HepG2 (cell line): Measurements from ENCODE around the gene SGSM1. TPM values are rescaled to one million over a fixed set of nuclear protein-coding genes. Genes with fewer than 3 reads are reported as not detected.

Source experiments
- ATAC-seq: fragments of 200-7000 bp; cut with Tn5 transposase; 3 replicates; pipeline ENCODE4 v1.9.1; 2020; ENCODE audit warnings: mild to moderate bottlenecking, moderate library complexity
- BruUV-seq: library from RNA; stranded (reverse); fragments of 400-500 nt; replicated peaks from 2 replicates; lab custom pipeline; 2021; lab: Mats Ljungman, UMichigan
- CTCF ChIA-PET: fragments of 300-600 bp; formaldehyde crosslinking; extraction: SDS; loops from one replicate; lab custom pipeline; 2021; ENCODE audit warnings: low total read pairs, inconsistent platforms, low intra/inter-chr PET ratio; lab: Yijun Ruan, JAX
- POLR2A ChIA-PET: fragments of 350-600 bp; sonication (Branson Sonifier 250); formaldehyde crosslinking; loops from one replicate; lab custom pipeline; 2020; ENCODE audit warnings: antibody characterized with exemption, inconsistent platforms; lab: Yijun Ruan, JAX
- DNase-seq: peaks from one replicate; pipeline ENCODE4 v3.0.0-alpha.2; 2015; ENCODE audit warnings: low spot score
- FAIRE-seq: peaks from 3 replicates; lab custom pipeline; 2011; peaks lifted over from hg19 to GRCh38; lab: Jason Lieb, UNC
- H2AFZ ChIP-seq: one replicate; pipeline ENCODE4 v1.6.1; 2011; ENCODE audit warnings: low read length, inconsistent platforms
- H3K27ac ChIP-seq: fragments of 300-600 bp; 3 replicates; pipeline ENCODE4 v1.8.0; 2011; ENCODE audit warnings: mixed run types, mild to moderate bottlenecking, mixed read lengths, low read length, inconsistent platforms; ENCODE audit not compliant: insufficient read depth; ENCODE audit errors: extremely low read length
- H3K27me3 ChIP-seq, 2 experiments: fragments of 200-600 bp in 1 of 2; 2 replicates in 1 of 2; 3 replicates in 1 of 2; pipeline versions ENCODE4 v1.6.0 to v1.8.0; 2011; ENCODE audit warnings: low read length in 2 of 2, mild to moderate bottlenecking in 2 of 2, moderate library complexity in 2 of 2, inconsistent platforms in 1 of 2; ENCODE audit not compliant: insufficient read depth in 2 of 2, control insufficient read depth in 1 of 2
- H3K36me3 ChIP-seq, 2 experiments: fragments of 200-600 bp in 1 of 2; replicated peaks in 1 of 2; 2 replicates in 1 of 2; 3 replicates in 1 of 2; pipeline versions ENCODE4 v1.5.1 to v1.8.0; 2011; ENCODE audit warnings: low read length in 2 of 2, inconsistent platforms in 1 of 2; ENCODE audit not compliant: insufficient read depth in 2 of 2, control insufficient read depth in 1 of 2
- H3K4me1 ChIP-seq: 2 replicates; pipeline ENCODE4 v1.5.1; 2012; ENCODE audit warnings: low read length, inconsistent platforms; ENCODE audit not compliant: insufficient read depth
- H3K4me2 ChIP-seq: 2 replicates; pipeline ENCODE4 v1.6.0; 2011; ENCODE audit warnings: low read depth, low read length, inconsistent platforms
- H3K4me3 ChIP-seq, 3 experiments: fragments of 200-600 bp in 1 of 3; sonication (generic), shearing (Covaris generic) in 1 of 3; replicated peaks in 1 of 3; 2 replicates each; pipeline ENCODE4 v1.5.1; 2011 to 2016; ENCODE audit warnings: low read length in 3 of 3, inconsistent platforms in 2 of 3, low read depth in 2 of 3, mild to moderate bottlenecking in 2 of 3, control low read depth in 1 of 3, mixed read lengths in 1 of 3; ENCODE audit not compliant: insufficient read depth in 1 of 3
- H3K79me2 ChIP-seq: one replicate; pipeline ENCODE4 v1.6.1; 2011; ENCODE audit warnings: low read length, inconsistent platforms; ENCODE audit not compliant: insufficient read depth
- H3K9ac ChIP-seq: 2 replicates; pipeline ENCODE4 v1.6.0; 2011; ENCODE audit warnings: mild to moderate bottlenecking, low read depth, low read length, inconsistent platforms; ENCODE audit not compliant: insufficient read depth
- H3K9me3 ChIP-seq: 2 replicates; pipeline ENCODE4 v1.5.1; 2012; ENCODE audit warnings: mild to moderate bottlenecking, low read length
- H4K20me1 ChIP-seq: 2 replicates; pipeline ENCODE4 v1.6.0; 2011; ENCODE audit warnings: inconsistent platforms, mild to moderate bottlenecking, low read length, moderate library complexity; ENCODE audit not compliant: insufficient read depth
- ATF1 ChIP-seq: IDR thresholded peaks from 2 replicates; pipeline ENCODE4 v1.6.1; 2016; ENCODE audit warnings: mild to moderate bottlenecking, control low read depth
- ATF7-NPFF ChIP-seq: sonication (generic); formaldehyde crosslinking; IDR thresholded peaks from 2 replicates; pipeline ENCODE4 v1.8.1; 2023; ENCODE audit warnings: mild to moderate bottlenecking, low read depth, missing genetic modification reagents, moderate library complexity
- CEBPG ChIP-seq: IDR thresholded peaks from 2 replicates; pipeline ENCODE4 v1.6.1; 2016
- DNMT1 ChIP-seq: sonication (generic); formaldehyde crosslinking; IDR thresholded peaks from 2 replicates; pipeline ENCODE4 v1.5.1; 2020; ENCODE audit warnings: mild to moderate bottlenecking, missing genetic modification reagents
- MZF1 ChIP-seq: sonication (generic); formaldehyde crosslinking; IDR thresholded peaks from 2 replicates; pipeline ENCODE4 v1.8.1; 2023; ENCODE audit warnings: mild to moderate bottlenecking, missing genetic modification reagents, borderline replicate concordance
- RCOR2 ChIP-seq: IDR thresholded peaks from 2 replicates; pipeline ENCODE4 v1.6.1; 2016; ENCODE audit warnings: missing biosample characterization, missing genetic modification reagents
- RFX3 ChIP-seq: IDR thresholded peaks from 2 replicates; pipeline ENCODE4 v1.6.1; 2016; ENCODE audit warnings: missing biosample characterization, missing genetic modification reagents
- SNRNP70 ChIP-seq: fragments of 200-400 bp; formaldehyde crosslinking; IDR thresholded peaks from 2 replicates; pipeline ENCODE4 v1.6.1; 2017; ENCODE audit warnings: mild to moderate bottlenecking, low read depth, low read length, moderate library complexity
- SPEN ChIP-seq: sonication (generic); formaldehyde crosslinking; IDR thresholded peaks from 2 replicates; pipeline ENCODE4 v1.5.1; 2020; ENCODE audit warnings: low read depth, mild to moderate bottlenecking, missing genetic modification reagents
- SUZ12 ChIP-seq: fragments of 150-350 bp; IDR thresholded peaks from 2 replicates; pipeline ENCODE4 v1.6.1; 2014; ENCODE audit warnings: low read depth, low read length
- THRA ChIP-seq: sonication (generic); formaldehyde crosslinking; IDR thresholded peaks from 2 replicates; pipeline ENCODE4 v1.4.0; 2020; ENCODE audit warnings: missing genetic modification reagents, borderline replicate concordance
- ZBTB43 ChIP-seq: sonication (generic); formaldehyde crosslinking; conservative IDR thresholded peaks from 2 replicates; pipeline ENCODE4 v1.4.0; 2020; ENCODE audit warnings: missing genetic modification reagents
- ZNF33A ChIP-seq: sonication (generic); formaldehyde crosslinking; IDR thresholded peaks from 2 replicates; pipeline ENCODE4 v1.5.1; 2020; ENCODE audit warnings: missing genetic modification reagents, mild to moderate bottlenecking, moderate library complexity, borderline replicate concordance
- ZNF34 ChIP-seq: sonication (generic); formaldehyde crosslinking; IDR thresholded peaks from 2 replicates; pipeline ENCODE4 v1.4.0; 2020; ENCODE audit warnings: mild to moderate bottlenecking, missing genetic modification reagents, borderline replicate concordance
- ZNF484 ChIP-seq: sonication (generic); formaldehyde crosslinking; IDR thresholded peaks from 2 replicates; pipeline ENCODE4 v1.5.1; 2020; ENCODE audit warnings: mild to moderate bottlenecking, low read depth, missing genetic modification reagents, borderline replicate concordance
- ZNF496 ChIP-seq: sonication (generic); formaldehyde crosslinking; IDR thresholded peaks from 2 replicates; pipeline ENCODE4 v1.8.1; 2023; ENCODE audit warnings: mild to moderate bottlenecking, moderate library complexity, missing genetic modification reagents; ENCODE audit not compliant: insufficient replicate concordance
- ZNF558 ChIP-seq: sonication (generic); formaldehyde crosslinking; IDR thresholded peaks from 2 replicates; pipeline ENCODE4 v1.9.0; 2022; ENCODE audit warnings: mild to moderate bottlenecking, missing genetic modification reagents, borderline replicate concordance
- ZNF597 ChIP-seq: sonication (generic); formaldehyde crosslinking; IDR thresholded peaks from 2 replicates; pipeline ENCODE4 v1.5.0; 2020; ENCODE audit warnings: missing genetic modification reagents
- ZNF761 ChIP-seq: sonication (generic); formaldehyde crosslinking; conservative IDR thresholded peaks from 2 replicates; pipeline ENCODE4 v1.4.0; 2020; ENCODE audit warnings: mild to moderate bottlenecking, missing genetic modification reagents
- WGBS: methylation state at CpG from one replicate; pipeline ENCODE4 v1.1.6; 2017; ENCODE audit warnings: low lambda C conversion rate; 5-methylcytosine and 5-hydroxymethylcytosine counted together
- in situ Hi-C: cut with HindIII; loops from 2 replicates; pipeline ENCODE4 v1.10.0; 2017; ENCODE audit warnings: low pct_unique_long_range_greater_than_20kb; ENCODE audit not compliant: extremely low pct_ligation_motif_present
- intact Hi-C: fragments of 100-400 bp; cut with micrococcal nuclease; formaldehyde crosslinking; loops from one replicate; pipeline ENCODE4 v1.10.0; 2022; ENCODE audit not compliant: unreplicated experiment
- polyA plus RNA-seq, 8 experiments: library from polyadenylated mRNA; depleted of rRNA in 3 of 8; stranded (reverse) in 7 of 8; unstranded in 1 of 8; fragments of >200 nt; fragmentation: Illumina TruSeq in 4 of 8; extraction: Trizol in 4 of 8; gene quantifications; 2 replicates each; pipeline versions ENCODE4 v1.2.1 to v1.2.3, GENCODE V29; 2011 to 2016; ENCODE audit warnings: low read depth in 4 of 8, missing spikeins in 1 of 8, mixed read lengths in 1 of 8; ENCODE audit not compliant: insufficient read depth in 1 of 8
- total RNA-seq, 5 experiments: library from RNA; depleted of rRNA; stranded (reverse); fragments of >200 nt; fragmentation: Illumina TruSeq; extraction: Trizol; gene quantifications; 2 replicates each; pipeline ENCODE4 v1.2.3, GENCODE V29; 2016; ENCODE audit warnings: low read depth in 1 of 5

Gene SGSM1
- total and polyA plus RNA-seq, 2 of the 13 experiments (the other 11 are each of a cell fraction or from before 2014, with no cell fraction given): 0.07 TPM; not detected in 1

GRCh38 chr22:24962835-24963234 lies 156.8 kb downstream of the SGSM1 start:
- Histone ChIP-seq H3K9ac (no peak overlapping the region), H3K9me3 (no peaks in the 10 kb centered on the region), H3K27me3 (no peaks in the 10 kb centered on the region), H3K36me3 (peaks cover 0 to 5% of the 10 kb centered on the region in 2 experiments; a peak in 1 of 5 replicates), H3K4me1 (peaks cover 24% of the 10 kb centered on the region), H3K4me2 (no peak overlapping the region), H4K20me1 (no peaks in the 10 kb centered on the region), H2AFZ (no peak overlapping the region), H3K4me3 (no peak overlapping the region), H3K79me2 (peaks cover 47% of the 10 kb centered on the region), H3K27ac (no peak overlapping the region)
- WGBS: 100% methylated on average over 6 of the region's 11 CpGs
- no peak for TF ChIP-seq ZNF558 (CRISPR knock-in tag)
- TF ChIP-seq ZNF484 (CRISPR knock-in tag): no peak
- no peak for TF ChIP-seq SUZ12
- no peak for TF ChIP-seq ZNF761 (CRISPR knock-in tag)
- TF ChIP-seq RFX3 (CRISPR knock-in tag): no peak
- no peak for TF ChIP-seq SNRNP70
- no peak for TF ChIP-seq ZNF496
- TF ChIP-seq THRA (CRISPR knock-in tag): no peak
- TF ChIP-seq ZNF34 (CRISPR knock-in tag): no peak
- TF ChIP-seq MZF1 (CRISPR knock-in tag): no peak
- no peak for TF ChIP-seq CEBPG
- no peak for TF ChIP-seq ZNF597
- TF ChIP-seq RCOR2: no peak
- TF ChIP-seq DNMT1 (CRISPR knock-in tag): no peak
- no peak for TF ChIP-seq ZNF33A (CRISPR knock-in tag)
- TF ChIP-seq ATF7-NPFF (CRISPR knock-in tag): no peak
- TF ChIP-seq ATF1: no peak
- no peak for TF ChIP-seq SPEN (CRISPR knock-in tag)
- TF ChIP-seq ZBTB43 (CRISPR knock-in tag): no peak
- ChIA-PET POLR2A (interaction anchor here (1.7 kb wide), 1 partner anchor 9 kb away, joined by 7 read pairs; no protein-coding TSS in a partner anchor), CTCF (no interaction called here)
- ATAC-seq (no peak), FAIRE-seq (no peak), DNase-seq (no peak)
- in situ Hi-C loops (no loop called here), intact Hi-C loops (no loop called here)
- no TSS peak for BruUV-seq
